ENCODE measurements around the gene BMPR1B. TPM values are rescaled to one million over a fixed set of nuclear protein-coding genes. Genes with fewer than 3 reads are reported as not detected.

BMPR1B gene
- total RNA-seq, 2 experiments from 2014 or later = not detected

GRCh38 chr4:94965852-94966251 is 208.1 kb downstream of the BMPR1B start:
- Histone ChIP-seq H3K4me3 (ENCODE audit: low read length) (no peak overlapping the region), H3K9me3 (ENCODE audit: control insufficient read depth in 1 of 2, insufficient read depth in 1 of 2, low read length in 2 of 2) (no peaks in the 10 kb centered on the region), H3K27me3 (ENCODE audit: control insufficient read depth in 1 of 2, insufficient read depth in 2 of 2, low read length in 2 of 2) (no peaks in the 10 kb centered on the region), H3K36me3 (ENCODE audit: insufficient read depth, low read length) (no peaks in the 10 kb centered on the region), H3K27ac (ENCODE audit: low read depth in 1 of 2, low read length in 2 of 2) (no peak overlapping the region), H3K4me1 (ENCODE audit: insufficient read depth, low read length) (no peaks in the 10 kb centered on the region)
- POLR2A ChIA-PET = no interaction called here
- H3K4me1 Mint-ChIP-seq (ENCODE audit: low read depth) = no peaks in the 10 kb centered on the region
- ATAC-seq (ENCODE audit: poor library complexity) = no peak
- TF ChIP-seq CTCF (IDR thresholded peaks at IDR 0.05) = no peak
- CTCF ChIA-PET = no interaction called here
- intact Hi-C loops (cut with DNase I, micrococcal nuclease) = no loop called here
- H3K36me3 Mint-ChIP-seq (ENCODE audit: low read depth) = no peaks in the 10 kb centered on the region
- H3K27ac Mint-ChIP-seq = no peak overlapping the region
- no peak overlapping the region for H3K4me3 Mint-ChIP-seq
- no peak for DNase-seq
- no peaks in the 10 kb centered on the region for H3K9me3 Mint-ChIP-seq
- no peaks in the 10 kb centered on the region for H3K27me3 Mint-ChIP-seq

- H3K4me3 ChIP-seq (ENCODE audit: low read length) = no peak overlapping the region
- CTCF ChIA-PET = no interaction called here
- TF ChIP-seq CTCF (IDR thresholded peaks at IDR 0.05) = no peak
- no peaks in the 10 kb centered on the region for H3K36me3 ChIP-seq (ENCODE audit: insufficient read depth, low read length)
- Mint-ChIP-seq H3K36me3 (ENCODE audit: low read depth) (no peaks in the 10 kb centered on the region), H3K27me3 (no peaks in the 10 kb centered on the region), H3K27ac (no peak overlapping the region), H3K9me3 (no peaks in the 10 kb centered on the region), H3K4me3 (no peak overlapping the region), H3K4me1 (ENCODE audit: low read depth) (no peaks in the 10 kb centered on the region)
- POLR2A ChIA-PET = no interaction called here
- DNase-seq (no peak), ATAC-seq (ENCODE audit: poor library complexity) (no peak)
- H3K27me3 ChIP-seq (ENCODE audit: control insufficient read depth in 1 of 2, insufficient read depth in 2 of 2, low read length in 2 of 2) = no peaks in the 10 kb centered on the region
- intact Hi-C loops (cut with DNase I, micrococcal nuclease) = no loop called here
- H3K4me1 ChIP-seq (ENCODE audit: insufficient read depth, low read length) = no peaks in the 10 kb centered on the region
- H3K27ac ChIP-seq (ENCODE audit: low read depth in 1 of 2, low read length in 2 of 2) = no peak overlapping the region
- no peaks in the 10 kb centered on the region for H3K9me3 ChIP-seq (ENCODE audit: control insufficient read depth in 1 of 2, insufficient read depth in 1 of 2, low read length in 2 of 2)
These were observed 210.7 kb downstream of the BMPR1B start for GRCh38 chr4:94968493-94968892.

GRCh38 chr4:94970650-94971049 is 212.9 kb downstream of the BMPR1B start:
- Histone ChIP-seq H3K4me1 (ENCODE audit: insufficient read depth, low read length) (no peaks in the 10 kb centered on the region), H3K27me3 (ENCODE audit: control insufficient read depth in 1 of 2, insufficient read depth in 2 of 2, low read length in 2 of 2) (no peaks in the 10 kb centered on the region), H3K4me3 (ENCODE audit: low read length) (no peak overlapping the region), H3K36me3 (ENCODE audit: insufficient read depth, low read length) (no peaks in the 10 kb centered on the region), H3K9me3 (ENCODE audit: control insufficient read depth in 1 of 2, insufficient read depth in 1 of 2, low read length in 2 of 2) (no peaks in the 10 kb centered on the region), H3K27ac (ENCODE audit: low read depth in 1 of 2, low read length in 2 of 2) (no peak overlapping the region)
- CTCF ChIA-PET = no interaction called here
- DNase-seq (no peak), ATAC-seq (ENCODE audit: poor library complexity) (no peak)
- Mint-ChIP-seq H3K9me3 (no peaks in the 10 kb centered on the region), H3K36me3 (ENCODE audit: low read depth) (no peaks in the 10 kb centered on the region), H3K27me3 (no peaks in the 10 kb centered on the region), H3K4me1 (ENCODE audit: low read depth) (no peaks in the 10 kb centered on the region), H3K27ac (no peak overlapping the region), H3K4me3 (no peak overlapping the region)
- no peak for TF ChIP-seq CTCF (IDR thresholded peaks at IDR 0.05)
- POLR2A ChIA-PET = no interaction called here
- intact Hi-C loops (cut with DNase I, micrococcal nuclease) = no loop called here
